Head of caudate nucleus (tissue), 42 donors: Measurements from ENCODE around the gene LSS.
A peak's percentile ranks its signal among the peaks of the same experiment; 100 is the strongest.

Experiments used
- DNase-seq, 42 donors: peaks; one replicate each; pipeline versions ENCODE4 v3.0.0 to v3.0.0-alpha.2; 2020 to 2021; ENCODE audit warnings: mixed read lengths in 7 of 42
- intact Hi-C: fragments of 100-400 bp; cut with DNase I; formaldehyde crosslinking; loops from one replicate; pipeline ENCODE4 v1.15.0; 2022

Gene LSS

GRCh38 chr21:46152927-46153246, 75.7 kb downstream of the LSS start:
- DNase-seq: peak in 10 of 42 donors; percentile 1 to 37 (median 10)
- intact Hi-C loops: no loop called here

GRCh38 chr21:46151989-46152926, 76.3 kb downstream of the LSS start:
- intact Hi-C loops: no loop called here
- peak in 17 of 42 donors; percentile 1 to 40 (median 11) for DNase-seq

- intact Hi-C loops: no loop called here
These were observed 77.1 kb downstream of the LSS start for GRCh38 chr21:46151261-46151988.

GRCh38 chr21:46150491-46151121, 78.0 kb downstream of the LSS start:
- peak in 9 of 42 donors; percentile 2 to 49 (median 16) for DNase-seq
- intact Hi-C loops: no loop called here

More at GRCh38 chr21:46151261-46151988, 77.1 kb downstream of the LSS start:
- DNase-seq: peak in 13 of 42 donors; percentile 0 to 41 (median 11)

GRCh38 chr21:46150073-46150472, 78.5 kb downstream of the LSS start:
- DNase-seq: peak in 3 of 42 donors; percentile 2 to 11 (median 2)
- intact Hi-C loops: no loop called here

- peak in 1 of 42 donors; percentile 3 for DNase-seq
These were observed 79.2 kb downstream of the LSS start for GRCh38 chr21:46149205-46149901.

GRCh38 chr21:46148106-46148505, 80.5 kb downstream of the LSS start:
- DNase-seq: no peak
- intact Hi-C loops: loop anchor here (10.0 kb wide), 1 partner anchor 77 kb away; the partner anchor contains the start of gene LSS

More at GRCh38 chr21:46149205-46149901, 79.2 kb downstream of the LSS start:
- intact Hi-C loops: loop anchor here (10.0 kb wide), 1 partner anchor 75 kb away; the partner anchor contains the start of gene LSS

- intact Hi-C loops: loop anchor here (10.0 kb wide), 1 partner anchor 77 kb away; the partner anchor contains the start of gene LSS
- DNase-seq: peak in 10 of 42 donors; percentile 13 to 68 (median 43)
These were observed 81.1 kb downstream of the LSS start for GRCh38 chr21:46147429-46147828.

- intact Hi-C loops: loop anchor here (10.0 kb wide), 1 partner anchor 78 kb away; the partner anchor contains the start of gene LSS
- no peak for DNase-seq
These were observed 81.7 kb downstream of the LSS start for GRCh38 chr21:46146856-46147255.

- peak in 1 of 42 donors; percentile 0 for DNase-seq
- intact Hi-C loops: loop anchor here (10.0 kb wide), 1 partner anchor 79 kb away; the partner anchor contains the start of gene LSS
These were observed 82.5 kb downstream of the LSS start for GRCh38 chr21:46145840-46146691.

GRCh38 chr21:46145159-46145839, 83.3 kb downstream of the LSS start:
- DNase-seq: peak in 1 of 42 donors; percentile 1
- intact Hi-C loops: loop anchor here (10.0 kb wide), 1 partner anchor 80 kb away; the partner anchor contains the start of gene LSS

- DNase-seq: peak in 7 of 42 donors; percentile 14 to 70 (median 44)
- intact Hi-C loops: loop anchor here (10.0 kb wide), 1 partner anchor 80 kb away; the partner anchor contains the start of gene LSS
These were observed 84.0 kb downstream of the LSS start for GRCh38 chr21:46144464-46145070.

- peak in 1 of 42 donors; percentile 0 for DNase-seq
- intact Hi-C loops: loop anchor here (10.0 kb wide), 1 partner anchor 82 kb away; the partner anchor contains the start of gene LSS
These were observed 85.7 kb downstream of the LSS start for GRCh38 chr21:46142582-46143473.

GRCh38 chr21:46141767-46142581, 86.6 kb downstream of the LSS start:
- no peak for DNase-seq
- intact Hi-C loops: loop anchor here (10.0 kb wide), 1 partner anchor 83 kb away; the partner anchor contains the start of gene LSS
